HepG2 (cell line): ENCODE data around the gene SIRT6. TPM values are rescaled to one million over a fixed set of nuclear protein-coding genes. Genes with fewer than 3 reads are reported as not detected.

Experiments
- ADNP ChIP-seq: sonication (generic); formaldehyde crosslinking; IDR thresholded peaks from 2 replicates; pipeline ENCODE4 v1.4.0; 2020; ENCODE audit warnings: missing genetic modification reagents
- BORCS8-MEF2B ChIP-seq: sonication (generic); formaldehyde crosslinking; IDR thresholded peaks from 2 replicates; pipeline ENCODE4 v1.8.0; 2022; ENCODE audit warnings: mild to moderate bottlenecking, missing genetic modification reagents
- BRCA1 ChIP-seq: sonication (generic); formaldehyde crosslinking; IDR thresholded peaks from 2 replicates; pipeline ENCODE4 v1.4.0; 2020; ENCODE audit warnings: missing genetic modification reagents
- FOXA1 ChIP-seq, 2 experiments: fragments of 450-650 bp in 1 of 2; sonication (generic) in 1 of 2; formaldehyde crosslinking in 1 of 2; IDR thresholded peaks; 2 replicates each; pipeline versions ENCODE4 v1.4.0 to v1.6.1; 2016 to 2020; ENCODE audit warnings: missing genetic modification reagents in 1 of 2
- GABPB1 ChIP-seq: IDR thresholded peaks from 2 replicates; pipeline ENCODE4 v1.6.1; 2016; ENCODE audit warnings: mild to moderate bottlenecking, missing genetic modification reagents, moderate library complexity, missing compliant biosample characterization
- GPN1 ChIP-seq: sonication (generic); formaldehyde crosslinking; IDR thresholded peaks from 2 replicates; pipeline ENCODE4 v1.5.1; 2020; ENCODE audit warnings: missing genetic modification reagents, borderline replicate concordance
- HNF4A ChIP-seq: sonication (generic); formaldehyde crosslinking; IDR thresholded peaks from 2 replicates; pipeline ENCODE4 v1.4.0; 2020; ENCODE audit warnings: missing genetic modification reagents
- HNRNPLL ChIP-seq: fragments of 200-400 bp; formaldehyde crosslinking; IDR thresholded peaks from 2 replicates; pipeline ENCODE4 v1.6.1; 2017; ENCODE audit warnings: mild to moderate bottlenecking, low read depth, low read length; ENCODE audit not compliant: poor library complexity, severe bottlenecking
- IRF1 ChIP-seq: sonication (generic); formaldehyde crosslinking; IDR thresholded peaks from 2 replicates; pipeline ENCODE4 v1.4.0; 2020; ENCODE audit warnings: low read depth, mild to moderate bottlenecking, missing genetic modification reagents
- KDM2A ChIP-seq: sonication (generic); formaldehyde crosslinking; IDR thresholded peaks from 2 replicates; pipeline ENCODE4 v1.4.0; 2020; ENCODE audit warnings: low read depth, missing genetic modification reagents, borderline replicate concordance
- MTERF4 ChIP-seq: sonication (generic); formaldehyde crosslinking; IDR thresholded peaks from 2 replicates; pipeline ENCODE4 v1.8.0; 2023; ENCODE audit warnings: mild to moderate bottlenecking, missing genetic modification reagents
- NRL ChIP-seq: sonication (generic); formaldehyde crosslinking; IDR thresholded peaks from 2 replicates; pipeline ENCODE4 v1.5.0; 2020; ENCODE audit warnings: missing genetic modification reagents, mild to moderate bottlenecking, moderate library complexity, borderline replicate concordance
- PAXIP1 ChIP-seq: sonication (generic); formaldehyde crosslinking; conservative IDR thresholded peaks from 2 replicates; pipeline ENCODE4 v1.4.0; 2020; ENCODE audit warnings: mild to moderate bottlenecking, missing genetic modification reagents, moderate library complexity
- SKIL ChIP-seq: sonication (generic); formaldehyde crosslinking; IDR thresholded peaks from 2 replicates; pipeline ENCODE4 v1.8.0; 2022; ENCODE audit warnings: missing genetic modification reagents, mild to moderate bottlenecking, moderate library complexity, borderline replicate concordance
- SMARCE1 ChIP-seq: fragments of 450-650 bp; IDR thresholded peaks from 2 replicates; pipeline ENCODE4 v1.6.1; 2017; ENCODE audit warnings: borderline replicate concordance
- SOX13 ChIP-seq, 3 experiments: fragments of 450-650 bp in 1 of 3; sonication (generic) in 1 of 3; formaldehyde crosslinking in 1 of 3; IDR thresholded peaks in 2 of 3; conservative IDR thresholded peaks in 1 of 3; 2 replicates each; pipeline versions ENCODE4 v1.5.0 to v1.6.1; 2016 to 2020; ENCODE audit warnings: antibody characterized with exemption in 1 of 3, mild to moderate bottlenecking in 1 of 3, missing compliant biosample characterization in 1 of 3, missing genetic modification reagents in 1 of 3, moderate library complexity in 1 of 3
- TRIM24 ChIP-seq: sonication (generic); formaldehyde crosslinking; IDR thresholded peaks from 2 replicates; pipeline ENCODE4 v1.8.0; 2022; ENCODE audit warnings: mild to moderate bottlenecking, missing genetic modification reagents
- ZNF256 ChIP-seq: sonication (generic); formaldehyde crosslinking; conservative IDR thresholded peaks from 2 replicates; pipeline ENCODE4 v1.4.0; 2020; ENCODE audit warnings: missing genetic modification reagents
- ZNF644 ChIP-seq: IDR thresholded peaks from 2 replicates; pipeline ENCODE4 v1.6.1; 2016; ENCODE audit warnings: low read depth
- ZNF746 ChIP-seq: sonication (generic); formaldehyde crosslinking; IDR thresholded peaks from 2 replicates; pipeline ENCODE4 v1.8.0; 2022; ENCODE audit warnings: mild to moderate bottlenecking, missing genetic modification reagents
- polyA plus RNA-seq, 8 experiments: library from polyadenylated mRNA; depleted of rRNA in 3 of 8; stranded (reverse) in 7 of 8; unstranded in 1 of 8; fragments of >200 nt; fragmentation: Illumina TruSeq in 4 of 8; extraction: Trizol in 4 of 8; gene quantifications; 2 replicates each; pipeline versions ENCODE4 v1.2.1 to v1.2.3, GENCODE V29; 2011 to 2016; ENCODE audit warnings: low read depth in 4 of 8, missing spikeins in 1 of 8, mixed read lengths in 1 of 8; ENCODE audit not compliant: insufficient read depth in 1 of 8
- total RNA-seq, 5 experiments: library from RNA; depleted of rRNA; stranded (reverse); fragments of >200 nt; fragmentation: Illumina TruSeq; extraction: Trizol; gene quantifications; 2 replicates each; pipeline ENCODE4 v1.2.3, GENCODE V29; 2016; ENCODE audit warnings: low read depth in 1 of 5

Gene SIRT6
- total and polyA plus RNA-seq, 2 of the 13 experiments (the other 11 are each of a cell fraction or from before 2014, with no cell fraction given), result 11.0 to 18.4 TPM

GRCh38 chr19:4182084-4182810 lies at the start of gene SIRT6, which contains the start of gene ANKRD24 (continued):
- TF ChIP-seq NRL (no peak), GABPB1 (CRISPR knock-in tag) (peak; percentile 100), ZNF746 (no peak), IRF1 (CRISPR knock-in tag) (no peak), KDM2A (peak; percentile 98), ZNF256 (CRISPR knock-in tag) (no peak), BRCA1 (no peak), SOX13 (IDR thresholded peaks at IDR 0.05) (no peak), SOX13 (CRISPR knock-in tag; conservative IDR thresholded peaks at IDR 0.05 in 1 of 2, IDR thresholded peaks at IDR 0.05 in 1 of 2) (peak in 1 of 2 experiments; percentile 74; a peak in 2 of 4 replicates), FOXA1 (IDR thresholded peaks at IDR 0.05) (no peak), FOXA1 (CRISPR knock-in tag; IDR thresholded peaks at IDR 0.05) (no peak; the same call in 1 of the 2 replicates), MTERF4 (CRISPR knock-in tag) (0 out of 2 replicates have a peak, but pooled peaks have one; percentile 37), ZNF644 (no peak), HNRNPLL (peak; percentile 81), HNF4A (CRISPR knock-in tag) (no peak; the same call in 1 of the 2 replicates), ADNP (CRISPR knock-in tag) (peak; percentile 26; the same call in 1 of the 2 replicates), SMARCE1 (no peak), TRIM24 (CRISPR knock-in tag) (no peak), SKIL (CRISPR knock-in tag) (peak; percentile 57; the same call in 1 of the 2 replicates), PAXIP1 (CRISPR knock-in tag) (peak; percentile 65), BORCS8-MEF2B (peak; percentile 87; the same call in 1 of the 2 replicates), GPN1 (peak; percentile 50; the same call in 1 of the 2 replicates)
